ENCODE results near the gene MC1R.
"Not testable (repeated sequence)": the region's sequence is repeated elsewhere in the genome, so short reads cannot be mapped to it uniquely, and the experiment has no call there.

MC1R gene

GRCh38 chr16:89918453-89919347, at the start of gene MC1R:
Gene MC1R, plus strand, starts transcription at chr16:89918862. Its CDS starts 397 bp downstream, at chr16:89919259.
- peak; percentile 46 for DNase-seq

DNA sequence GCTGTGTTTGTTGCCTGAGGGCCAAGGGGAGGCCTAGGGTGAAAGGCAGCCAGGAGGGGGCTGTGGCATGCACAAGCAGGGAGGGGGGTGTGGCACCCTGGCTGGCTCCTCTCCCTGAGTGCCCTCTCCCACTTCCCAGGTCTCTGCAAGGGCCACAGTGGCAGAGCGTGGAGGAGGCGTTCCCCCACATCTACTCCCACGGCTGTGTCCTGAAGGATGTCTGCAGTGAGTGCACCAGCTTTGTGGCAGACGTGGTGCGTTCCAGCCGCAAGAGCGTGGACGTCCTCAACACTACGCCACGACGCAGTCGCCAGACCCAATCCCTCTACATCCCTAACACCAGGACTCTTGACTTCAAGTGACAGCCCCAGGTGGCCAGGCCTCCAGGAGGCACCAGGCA, 48.8 kb upstream of the MC1R start:
- no peak for DNase-seq

- DNase-seq, result no peak
Observed at GRCh38 chr16:89870440-89870839, 48.2 kb upstream of the MC1R start.

GRCh38 chr16:89871895-89872294, 46.8 kb upstream of the MC1R start:
- no peak for DNase-seq

- DNase-seq, result peak; percentile 84
Observed at GRCh38 chr16:89873109-89873971, 45.3 kb upstream of the MC1R start, which contains the start of gene TCF25. Gene TCF25, plus strand, starts transcription at chr16:89873592. Its CDS starts 76 bp downstream, at chr16:89873668.

- DNase-seq, result peak; percentile 87
Observed at GRCh38 chr16:89873972-89874689, 44.5 kb upstream of the MC1R start.

GRCh38 chr16:89879123-89879522, 39.5 kb upstream of the MC1R start:
- DNase-seq, result not testable (repeated sequence)

- no peak for DNase-seq
Observed at GRCh38 chr16:89880477-89881367, 37.9 kb upstream of the MC1R start.

DNA sequence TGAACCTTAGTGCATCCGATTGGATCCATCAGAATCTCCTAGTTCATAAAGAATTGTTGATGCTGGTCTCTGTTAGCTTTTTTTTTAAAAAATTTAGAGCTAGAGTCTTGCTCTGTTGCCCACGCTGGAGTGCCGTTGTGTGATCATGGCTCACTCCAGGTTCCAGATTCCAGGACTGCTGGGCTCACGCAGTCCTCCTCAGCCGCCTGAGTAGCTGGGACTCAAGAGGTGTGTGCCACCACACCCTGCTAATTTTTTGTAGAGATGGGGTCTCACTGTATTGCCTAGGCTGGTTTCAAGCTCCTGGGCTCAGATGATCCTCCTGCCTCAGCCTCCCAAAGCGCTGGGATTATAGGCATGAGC, 37.3 kb upstream of the MC1R start:
- DNase-seq, result no peak

DNA sequence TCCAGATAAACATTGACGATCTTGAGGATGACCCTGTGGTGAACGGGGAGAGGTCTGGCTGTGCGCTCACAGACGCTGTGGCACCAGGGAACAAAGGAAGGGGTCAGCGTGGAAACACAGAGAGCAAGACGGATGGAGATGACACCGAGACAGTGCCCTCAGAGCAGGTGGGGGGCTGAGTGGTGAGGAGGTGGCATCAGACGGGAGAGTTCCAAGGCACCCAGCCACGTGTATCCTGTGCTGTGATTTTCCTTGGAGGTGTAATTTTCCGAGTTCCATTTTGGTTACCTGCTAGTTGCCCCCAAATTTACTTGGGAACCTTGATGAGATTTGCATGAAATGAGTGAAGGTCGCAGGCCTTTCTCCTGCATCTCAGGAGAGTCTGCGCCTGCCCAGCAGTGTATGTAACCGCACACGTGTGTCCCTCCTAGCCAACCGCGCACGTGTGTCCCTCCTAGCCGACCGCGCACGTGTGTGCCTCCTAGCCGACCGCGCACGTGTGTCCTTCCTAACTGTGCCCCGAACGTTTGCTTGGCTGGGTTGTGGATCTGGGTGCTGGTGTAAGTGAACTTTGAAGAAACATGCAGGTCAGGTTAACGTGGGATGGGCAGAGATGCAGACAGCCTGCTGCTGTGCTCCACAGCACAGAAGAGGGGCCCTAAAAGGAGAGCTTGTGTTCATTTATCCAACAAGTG, 35.2 kb upstream of the MC1R start:
- no peak for DNase-seq

DNA sequence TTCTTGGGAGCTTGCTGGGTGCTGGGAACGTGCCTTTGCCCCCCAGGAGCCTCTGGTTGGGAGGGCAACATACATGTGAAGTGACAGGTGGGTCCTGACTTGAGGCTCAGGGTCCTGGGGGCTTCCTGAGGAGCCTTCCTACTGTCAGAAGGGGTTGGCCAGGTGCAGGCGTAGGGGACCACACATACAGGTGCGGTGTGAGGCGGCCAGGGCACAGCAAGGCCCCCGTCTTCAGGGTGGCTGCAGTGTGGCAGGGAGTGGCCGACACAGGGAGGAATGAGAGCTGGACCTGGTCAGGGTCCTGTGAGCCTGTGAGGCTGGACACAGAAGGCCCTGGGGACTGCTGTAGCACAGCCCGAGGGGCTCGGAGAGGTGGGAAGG, 34.6 kb upstream of the MC1R start:
- DNase-seq, result no peak

DNA sequence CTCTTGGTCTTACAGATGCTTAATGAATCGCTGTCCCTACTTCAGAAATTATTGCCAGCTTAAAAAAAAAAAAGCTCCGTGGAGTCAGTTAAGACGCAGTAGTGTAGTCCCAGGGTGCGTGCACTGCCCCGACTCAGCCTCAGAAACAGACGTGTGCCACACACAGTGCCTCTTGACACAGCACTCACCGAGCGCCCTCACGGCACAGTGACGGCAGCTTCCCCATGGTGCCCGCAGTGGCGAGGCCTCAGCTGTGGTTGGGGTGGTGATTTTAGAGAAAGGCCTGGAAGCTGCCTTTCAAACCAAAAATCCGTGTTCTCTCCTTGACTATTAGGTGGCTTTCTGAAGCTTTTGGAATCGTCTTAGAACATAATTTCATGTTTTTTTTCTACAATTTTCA, 31.4 kb upstream of the MC1R start:
- no peak for DNase-seq

DNA sequence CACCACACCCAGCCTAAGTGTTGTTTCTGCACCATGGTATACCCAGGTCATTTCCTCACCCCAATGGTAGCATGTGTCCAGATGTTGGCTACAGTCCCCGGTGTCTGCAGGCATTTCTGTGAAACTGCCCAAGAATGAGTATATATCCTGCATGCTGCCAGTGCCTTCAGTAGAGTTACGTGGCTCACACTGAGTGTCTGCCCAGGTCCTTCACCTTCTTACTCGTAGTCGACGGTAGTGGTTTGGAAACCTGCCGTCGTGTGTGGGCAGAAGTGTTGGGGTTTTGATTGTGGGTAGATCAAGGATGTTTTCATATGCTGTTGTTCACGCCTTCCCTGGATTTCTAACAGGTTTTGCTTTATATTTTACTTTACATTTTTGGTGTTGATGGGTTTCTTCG, 28.5 kb upstream of the MC1R start:
- no peak for DNase-seq

GRCh38 chr16:89890886-89891657, 27.6 kb upstream of the MC1R start:
- DNase-seq, result no peak

DNA sequence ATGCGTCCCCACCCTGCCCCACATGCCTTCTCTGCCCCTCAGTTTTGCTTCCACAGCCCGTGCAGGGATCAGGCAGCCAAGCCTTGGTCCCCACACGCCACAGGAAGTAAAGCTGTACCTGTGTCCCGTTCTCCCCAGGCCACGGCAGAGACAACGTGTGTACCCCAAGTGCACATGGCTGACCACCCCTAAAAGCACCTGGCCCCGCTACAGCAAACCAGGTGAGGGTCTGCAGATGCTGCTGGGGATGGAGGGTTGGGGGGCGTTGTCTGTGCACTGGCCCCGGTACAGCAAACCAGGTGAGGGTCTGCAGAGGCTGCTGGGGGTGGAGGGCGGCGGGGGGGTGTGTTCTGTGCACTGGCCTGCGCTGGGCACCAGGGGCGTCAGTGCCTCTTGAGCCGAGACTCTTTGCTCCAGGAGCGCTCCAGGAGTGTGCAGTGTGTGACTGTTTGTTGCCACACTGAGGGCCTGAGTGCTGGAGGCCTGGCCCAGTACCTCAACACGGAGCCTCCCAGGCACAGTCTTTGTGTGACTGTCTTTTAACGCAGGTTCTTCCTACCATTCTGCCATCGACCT, 26.5 kb upstream of the MC1R start:
- no peak for DNase-seq

DNA sequence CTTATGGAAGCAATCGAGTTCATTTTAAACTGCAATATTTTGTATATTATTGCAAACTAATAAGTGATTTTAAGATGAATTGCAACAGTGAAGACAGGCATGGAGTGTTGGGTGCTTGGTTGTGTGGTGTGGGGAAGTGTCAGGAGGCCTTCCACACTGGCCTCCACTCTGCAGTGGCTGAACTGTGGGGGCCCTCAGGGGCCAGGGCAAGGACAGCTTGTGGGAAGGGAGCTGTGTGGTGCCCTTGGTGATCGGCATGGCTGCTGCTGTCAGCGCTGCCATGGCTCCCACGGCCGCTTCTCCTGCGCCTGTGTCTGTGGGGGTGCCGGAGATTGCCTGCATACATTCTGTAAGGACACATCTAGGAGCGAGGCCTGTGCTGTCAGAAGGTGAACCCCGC, 26.0 kb upstream of the MC1R start:
- no peak for DNase-seq

GRCh38 chr16:89893642-89894548, 24.8 kb upstream of the MC1R start:
- DNase-seq, result no peak

DNA sequence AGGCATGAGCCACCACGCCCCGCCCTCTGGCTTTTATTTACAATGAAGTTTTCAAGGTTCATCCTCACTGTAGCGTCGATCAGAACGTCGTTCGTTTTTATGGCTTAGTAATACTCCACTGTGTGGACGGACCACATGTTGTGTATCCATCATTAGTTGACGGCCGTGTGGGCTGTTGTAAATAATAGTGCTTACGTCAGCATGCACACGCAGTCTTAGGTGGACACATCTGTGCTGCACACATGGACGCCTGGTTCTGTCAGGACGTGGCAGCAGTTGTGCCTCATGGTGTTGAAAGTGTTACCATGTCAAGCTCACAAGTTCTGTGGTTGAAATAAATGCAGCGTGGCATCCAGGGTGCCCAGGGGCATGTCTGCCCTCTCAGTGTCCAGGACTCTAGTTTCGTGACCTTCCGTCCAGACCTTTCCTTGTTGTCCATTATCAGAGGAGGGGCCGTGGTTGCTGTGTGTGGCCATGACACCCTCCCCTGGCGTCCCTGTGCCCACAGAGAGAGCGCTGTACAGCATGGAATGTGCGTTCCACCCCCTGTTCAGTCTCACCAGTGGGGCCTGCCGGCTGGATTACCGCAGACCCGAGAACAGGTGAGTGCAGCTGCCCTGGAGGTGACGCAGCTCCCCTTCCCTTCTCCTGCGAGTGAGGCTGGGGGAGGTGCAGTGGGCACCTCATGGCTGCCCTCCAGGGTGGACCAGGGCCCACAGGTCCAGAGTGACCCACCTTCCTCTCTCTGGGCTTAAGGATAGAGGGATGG, 23.0 kb upstream of the MC1R start:
- no peak for DNase-seq
